Loucy (cell line): ENCODE data around the gene DTX3.

Source experiments
- H2AFZ ChIP-seq: fragments of 200-600 bp; sonication (generic); 2 replicates; pipeline ENCODE4 v1.6.0; 2016; ENCODE audit warnings: antibody characterized with exemption, mild to moderate bottlenecking, low read length, moderate library complexity
- H3F3A ChIP-seq: fragments of 200-600 bp; 2 replicates; pipeline ENCODE4 v1.6.0; 2016; ENCODE audit warnings: antibody characterized with exemption, low read depth, mild to moderate bottlenecking
- H3K27me3 ChIP-seq: fragments of 200-600 bp; sonication (generic); 2 replicates; pipeline ENCODE4 v1.6.1; 2014; ENCODE audit warnings: low read length, mild to moderate bottlenecking; ENCODE audit not compliant: insufficient read depth, poor library complexity, severe bottlenecking
- H3K36me3 ChIP-seq: fragments of 200-600 bp; sonication (generic); 2 replicates; pipeline ENCODE4 v1.6.1; 2016; ENCODE audit warnings: low read length; ENCODE audit not compliant: insufficient read depth
- H3K4me1 ChIP-seq: fragments of 200-600 bp; sonication (generic); 2 replicates; pipeline ENCODE4 v1.5.1; 2014; ENCODE audit warnings: low read length, mild to moderate bottlenecking; ENCODE audit not compliant: insufficient read depth, poor library complexity, severe bottlenecking
- H3K4me2 ChIP-seq: fragments of 200-600 bp; sonication (generic); 2 replicates; pipeline ENCODE4 v1.6.0; 2014; ENCODE audit warnings: antibody characterized with exemption, low read length, low read depth, mild to moderate bottlenecking; ENCODE audit not compliant: poor library complexity, severe bottlenecking
- H3K4me3 ChIP-seq: fragments of 200-600 bp; sonication (generic); 2 replicates; pipeline ENCODE4 v1.5.1; 2014; ENCODE audit warnings: low read length, mild to moderate bottlenecking, mixed read lengths; ENCODE audit not compliant: poor library complexity, severe bottlenecking
- H3K79me2 ChIP-seq: fragments of 200-600 bp; sonication (generic); 2 replicates; pipeline ENCODE4 v1.6.1; 2014; ENCODE audit warnings: low read length; ENCODE audit not compliant: insufficient read depth
- H3K9ac ChIP-seq: fragments of 200-600 bp; sonication (generic); 2 replicates; pipeline ENCODE4 v1.6.0; 2014; ENCODE audit warnings: mild to moderate bottlenecking, low read depth, low read length, moderate library complexity; ENCODE audit not compliant: poor library complexity, severe bottlenecking
- H3K9me2 ChIP-seq: fragments of 200-600 bp; sonication (generic); replicated peaks from 2 replicates; pipeline ENCODE4 v1.6.1; 2016; ENCODE audit warnings: low read depth, low read length, mixed read lengths
- H3K9me3 ChIP-seq: fragments of 200-600 bp; sonication (generic); 2 replicates; pipeline ENCODE4 v1.6.1; 2014; ENCODE audit warnings: mild to moderate bottlenecking, antibody characterized with exemption, low read length, low read depth; ENCODE audit not compliant: insufficient read depth
- H4K20me1 ChIP-seq: fragments of 200-600 bp; sonication (generic); 2 replicates; pipeline ENCODE4 v1.6.0; 2014; ENCODE audit warnings: antibody characterized with exemption, low read length, mild to moderate bottlenecking; ENCODE audit not compliant: insufficient read depth, poor library complexity, severe bottlenecking
- CTCF ChIP-seq: fragments of 200-600 bp; sonication (generic); conservative IDR thresholded peaks from 2 replicates; pipeline ENCODE4 v1.5.1; 2014; ENCODE audit warnings: mild to moderate bottlenecking, antibody characterized with exemption, low read length
- EZH2phosphoT487 ChIP-seq: fragments of 200-600 bp; IDR thresholded peaks from 2 replicates; pipeline ENCODE4 v1.6.1; 2018; ENCODE audit warnings: antibody characterized with exemption, mild to moderate bottlenecking, moderate library complexity, borderline replicate concordance

DTX3 gene

GRCh38 chr12:57583008-57583831 lies 21.4 kb upstream of the DTX3 start:
- peak overlapping the region; percentile 71 for H2AFZ ChIP-seq
- no peaks in the 10 kb centered on the region for H3K79me2 ChIP-seq
- TF ChIP-seq CTCF, result peak; percentile 99
- no peak for TF ChIP-seq EZH2phosphoT487
- no peaks in the 10 kb centered on the region for H3K9me2 ChIP-seq
- peak overlapping the region; percentile 7 for H3K9ac ChIP-seq
- peaks cover 10% of the 10 kb centered on the region for H3K4me1 ChIP-seq
- no peaks in the 10 kb centered on the region for H3K27me3 ChIP-seq
- H3K4me2 ChIP-seq, result peak overlapping the region; percentile 35
- no peaks in the 10 kb centered on the region for H3F3A ChIP-seq
- H3K36me3 ChIP-seq, result no peaks in the 10 kb centered on the region
- H4K20me1 ChIP-seq, result no peaks in the 10 kb centered on the region
- no peak overlapping the region for H3K4me3 ChIP-seq
- H3K9me3 ChIP-seq, result no peaks in the 10 kb centered on the region

- no peak for TF ChIP-seq EZH2phosphoT487
- TF ChIP-seq CTCF, result no peak
- Histone ChIP-seq H2AFZ (peak overlapping the region; percentile 71), H3K9me3 (no peaks in the 10 kb centered on the region), H3K9me2 (no peaks in the 10 kb centered on the region), H3K27me3 (no peaks in the 10 kb centered on the region), H4K20me1 (no peaks in the 10 kb centered on the region), H3K4me1 (peaks cover 10% of the 10 kb centered on the region), H3K79me2 (no peaks in the 10 kb centered on the region), H3K4me3 (no peak overlapping the region), H3K4me2 (no peak overlapping the region), H3K36me3 (no peaks in the 10 kb centered on the region), H3K9ac (no peak overlapping the region), H3F3A (no peaks in the 10 kb centered on the region)
Measured at GRCh38 chr12:57584050-57584449, 20.6 kb upstream of the DTX3 start.

GRCh38 chr12:57584690-57585089 lies 19.9 kb upstream of the DTX3 start:
- no peak for TF ChIP-seq EZH2phosphoT487
- no peak for TF ChIP-seq CTCF
- no peaks in the 10 kb centered on the region for H3K79me2 ChIP-seq
- H2AFZ ChIP-seq, result peak overlapping the region; percentile 71; the same call in 1 of the 2 replicates
- H3K9ac ChIP-seq, result no peak overlapping the region
- no peaks in the 10 kb centered on the region for H3K9me3 ChIP-seq
- no peaks in the 10 kb centered on the region for H4K20me1 ChIP-seq
- H3F3A ChIP-seq, result no peaks in the 10 kb centered on the region
- no peak overlapping the region for H3K4me2 ChIP-seq
- no peaks in the 10 kb centered on the region for H3K9me2 ChIP-seq
- H3K36me3 ChIP-seq, result no peaks in the 10 kb centered on the region
- H3K27me3 ChIP-seq, result no peaks in the 10 kb centered on the region
- no peak overlapping the region for H3K4me3 ChIP-seq
- peaks cover 10% of the 10 kb centered on the region for H3K4me1 ChIP-seq
